H1 (cell line): ENCODE measurements around the gene NIPAL3. TPM values are rescaled to one million over a fixed set of nuclear protein-coding genes. Genes with fewer than 3 reads are reported as not detected.

ENCODE experiments used
- BACH1 ChIP-seq: IDR thresholded peaks from 2 replicates; pipeline ENCODE4 v1.6.1; 2012; ENCODE audit warnings: low read length, improper control_type of control experiment
- CBX5 ChIP-seq: fragments of 300-800, 300-1000 bp; sonication (generic); IDR thresholded peaks from 2 replicates; pipeline ENCODE4 v1.7.1; 2016; ENCODE audit warnings: antibody characterized with exemption, low read length, low read depth
- CEBPB ChIP-seq: IDR thresholded peaks from 2 replicates; pipeline ENCODE4 v1.6.1; 2012; ENCODE audit warnings: low read depth, low read length
- CHD1 ChIP-seq: IDR thresholded peaks from 2 replicates; pipeline ENCODE4 v1.6.1; 2012; ENCODE audit warnings: low read depth, low read length, improper control_type of control experiment
- GABPA ChIP-seq: IDR thresholded peaks from 2 replicates; pipeline ENCODE4 v1.6.1; 2011; ENCODE audit warnings: mild to moderate bottlenecking, low read length, moderate library complexity, borderline replicate concordance; ENCODE audit not compliant: insufficient read depth
- HDAC6 ChIP-seq: IDR thresholded peaks from one replicate; pipeline ENCODE4 v1.7.1; 2012; ENCODE audit warnings: low read depth, mild to moderate bottlenecking, inconsistent platforms, low read length, moderate library complexity
- MAFK ChIP-seq: IDR thresholded peaks from 2 replicates; pipeline ENCODE4 v1.6.1; 2012; ENCODE audit warnings: low read depth, mild to moderate bottlenecking, improper control_type of control experiment, low read length
- polyA plus RNA-seq, 7 experiments: library from polyadenylated mRNA; depleted of rRNA in 3 of 7; stranded (reverse) in 5 of 7; unstranded in 2 of 7; fragments of >200 nt in 5 of 7; fragments of 200-250 nt in 2 of 7; gene quantifications; 1 replicate in 5 of 7; 2 replicates in 1 of 7; 4 replicates in 1 of 7; pipeline versions ENCODE4 v1.2.1 to v1.2.3, GENCODE V29; 2011 to 2013; ENCODE audit warnings: missing spikeins in 2 of 7, mixed read lengths in 2 of 7
- total RNA-seq: library from RNA; stranded (reverse); fragmentation: NEBNext Ultra II Directional; extraction: Animal tissue kit (Norgen Biotek cat#: 25700); gene quantifications from 2 replicates; pipeline ENCODE4 v1.2.1, GENCODE V29; 2021

The NIPAL3 gene
- total and polyA plus RNA-seq, 2 of the 8 experiments (the other 6 are each of a cell fraction or from before 2014, with no cell fraction given): 8.8 to 11.0 TPM

DNA sequence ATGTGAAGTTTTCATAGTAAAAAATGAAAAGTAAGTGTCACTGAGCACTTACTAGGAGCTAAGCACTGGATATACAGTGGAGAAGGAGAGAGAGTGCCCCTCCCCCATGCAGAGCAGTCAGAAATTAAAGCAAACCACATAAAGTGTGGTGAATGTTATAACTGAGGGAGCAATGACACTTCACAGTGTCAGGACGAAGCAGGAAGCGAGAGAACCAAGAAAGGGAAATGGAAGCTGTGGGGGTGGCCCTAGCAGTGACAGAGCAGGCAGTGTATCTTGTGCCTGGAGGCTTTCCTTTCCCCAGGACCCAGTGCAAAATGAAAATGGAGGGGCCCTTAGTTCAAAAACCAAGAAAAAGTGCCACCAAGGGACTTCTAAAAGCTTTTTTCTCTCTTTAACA, 65.5 kb downstream of the NIPAL3 start (continued):
- TF ChIP-seq CBX5 (no peak), HDAC6 (no peak), BACH1 (no peak), GABPA (no peak), MAFK (no peak), CHD1 (no peak), CEBPB (no peak)
